Thymus (tissue), 11 donors: ENCODE results near the gene ABHD16B. TPM values are rescaled to one million over a fixed set of nuclear protein-coding genes. Genes with fewer than 3 reads are reported as not detected.
"Not testable (repeated sequence)": the region's sequence is repeated elsewhere in the genome, so short reads cannot be mapped to it uniquely, and the experiment has no call there.

Experiments used
- DNase-seq, 9 donors: peaks; one replicate each; pipeline ENCODE4 v3.0.0-alpha.2; 2013; ENCODE audit warnings: low spot score in 9 of 9, low read depth in 6 of 9, missing footprints in 1 of 9
- H3K27ac ChIP-seq, 2 donors: one replicate each; pipeline ENCODE4 v1.5.1; 2013; ENCODE audit warnings: control low read depth in 1 of 2, low read depth in 1 of 2, low read length in 1 of 2, mild to moderate bottlenecking in 1 of 2, moderate library complexity in 1 of 2
- H3K27me3 ChIP-seq, 2 donors: one replicate each; pipeline ENCODE4 v1.5.1; 2013; ENCODE audit warnings: low read length in 1 of 2; ENCODE audit not compliant: control insufficient read depth in 2 of 2, insufficient read depth in 1 of 2
- H3K36me3 ChIP-seq, 2 donors: one replicate each; pipeline ENCODE4 v1.5.1; 2013; ENCODE audit warnings: low read length in 1 of 2, mild to moderate bottlenecking in 1 of 2, moderate library complexity in 1 of 2; ENCODE audit not compliant: control insufficient read depth in 2 of 2, insufficient read depth in 2 of 2
- H3K4me1 ChIP-seq, 2 donors: one replicate each; pipeline ENCODE4 v1.5.1; 2013; ENCODE audit warnings: low read length in 2 of 2; ENCODE audit not compliant: control insufficient read depth in 2 of 2, insufficient read depth in 2 of 2
- H3K4me3 ChIP-seq, 2 donors: one replicate each; pipeline ENCODE4 v1.5.1; 2013; ENCODE audit warnings: low read length in 2 of 2, control low read depth in 1 of 2, mild to moderate bottlenecking in 1 of 2
- H3K9me3 ChIP-seq, 2 donors: one replicate each; pipeline ENCODE4 v1.5.1; 2013; ENCODE audit warnings: low read length in 1 of 2, mild to moderate bottlenecking in 1 of 2; ENCODE audit not compliant: control insufficient read depth in 2 of 2, insufficient read depth in 1 of 2
- whole genome bisulfite sequencing: extraction: QIAGEN DNeasy Blood & Tissue Kit; methylation state at CpG from one replicate; pipeline ENCODE4 v1.1.7; 2013; 5-methylcytosine and 5-hydroxymethylcytosine counted together
- polyA plus RNA-seq: library from polyadenylated mRNA; stranded (reverse); fragments of 200-250 nt; gene quantifications from one replicate; pipeline ENCODE4 v1.2.3, GENCODE V29; 2013
- total RNA-seq: library from RNA; stranded (reverse); fragments of 120-200 nt; gene quantifications from one replicate; pipeline ENCODE4 v1.2.4, GENCODE V29; 2013
- donor health status: healthy.

The ABHD16B gene
- total and polyA plus RNA-seq, 2 donors = 0.57 TPM; not detected in 1

- Histone ChIP-seq H3K36me3 (peaks cover 58 to 75% of the 10 kb centered on the region in 2 donors), H3K9me3 (peaks cover 0 to 7% of the 10 kb centered on the region in 2 donors), H3K27ac (no peak overlapping the region), H3K4me3 (no peak overlapping the region), H3K27me3 (no peaks in the 10 kb centered on the region), H3K4me1 (no peaks in the 10 kb centered on the region)
- 97% methylated on average over 14 of the region's 14 CpGs for WGBS
- DNase-seq = no peak
Measured at GRCh38 chr20:63878899-63879663, 17.8 kb downstream of the ABHD16B start.

DNA sequence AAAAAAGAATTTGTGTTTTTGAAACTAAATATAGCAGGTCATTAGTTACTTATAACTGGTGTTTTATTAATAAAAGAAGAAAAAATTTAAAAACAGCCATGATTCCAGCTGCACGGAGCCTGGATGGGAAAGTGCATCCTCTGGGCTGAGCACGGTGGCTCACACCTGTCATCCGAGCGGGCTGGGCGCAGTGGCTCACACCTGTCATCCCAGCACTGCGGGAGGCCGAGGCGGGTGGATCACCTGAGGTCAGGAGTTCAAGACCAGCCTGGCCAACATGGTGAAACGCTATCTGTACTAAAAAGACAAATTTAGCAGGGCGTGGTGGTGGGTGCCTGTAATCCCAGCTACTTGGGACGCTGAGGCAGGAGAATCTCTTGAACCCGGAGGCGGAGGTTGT lies 19.6 kb downstream of the ABHD16B start:
- WGBS = 97% methylated on average over 13 of the region's 13 CpGs
- peaks cover 47 to 76% of the 10 kb centered on the region in 2 donors for H3K36me3 ChIP-seq
- not testable (repeated sequence) for H3K9me3 ChIP-seq, H3K4me1 ChIP-seq, H3K27me3 ChIP-seq, H3K27ac ChIP-seq, DNase-seq, H3K4me3 ChIP-seq

DNA sequence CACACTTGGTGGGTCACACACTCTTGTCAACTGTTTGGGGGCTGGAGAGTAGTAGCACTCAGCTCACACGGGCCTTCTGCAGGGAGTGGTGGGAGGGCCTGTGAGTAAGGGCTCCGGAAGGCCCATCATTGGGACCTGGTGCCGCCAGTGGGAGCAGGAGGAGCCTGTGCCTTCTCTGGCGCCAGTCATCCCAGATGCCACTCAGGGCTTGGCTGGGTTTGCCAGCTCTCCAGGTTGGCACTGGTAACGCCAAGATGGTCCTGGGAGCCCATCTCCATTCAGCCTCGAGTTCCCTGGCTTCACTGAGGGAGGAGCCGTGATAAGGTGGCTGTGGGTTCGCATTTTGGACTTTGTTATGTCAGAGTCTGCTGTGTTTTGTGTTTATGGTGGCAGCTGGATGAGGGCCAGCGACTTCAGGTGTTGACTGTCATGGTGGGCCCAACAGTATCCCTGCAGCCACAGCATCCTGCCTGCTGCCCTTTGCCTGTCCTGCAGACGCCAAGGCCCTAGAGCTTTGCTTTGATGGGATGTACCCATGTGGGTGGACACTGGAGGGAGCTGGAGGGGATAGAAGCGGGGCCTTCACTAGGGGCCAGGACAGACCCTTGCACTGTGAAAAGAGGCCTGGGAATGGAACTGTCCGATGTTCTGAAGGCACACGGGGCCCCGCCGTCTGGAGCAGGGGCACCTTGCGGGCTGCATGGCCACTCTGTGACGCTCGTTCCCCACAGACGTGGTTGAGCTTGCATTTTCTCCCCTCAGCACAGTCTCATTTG lies 20.3 kb downstream of the ABHD16B start:
- DNase-seq = no peak
- Histone ChIP-seq H3K27me3 (no peaks in the 10 kb centered on the region), H3K36me3 (peaks cover 40 to 71% of the 10 kb centered on the region in 2 donors), H3K9me3 (peaks cover 0 to 7% of the 10 kb centered on the region in 2 donors), H3K27ac (no peak overlapping the region), H3K4me3 (no peak overlapping the region), H3K4me1 (no peaks in the 10 kb centered on the region)
- WGBS = 97% methylated on average over 19 of the region's 19 CpGs

DNA sequence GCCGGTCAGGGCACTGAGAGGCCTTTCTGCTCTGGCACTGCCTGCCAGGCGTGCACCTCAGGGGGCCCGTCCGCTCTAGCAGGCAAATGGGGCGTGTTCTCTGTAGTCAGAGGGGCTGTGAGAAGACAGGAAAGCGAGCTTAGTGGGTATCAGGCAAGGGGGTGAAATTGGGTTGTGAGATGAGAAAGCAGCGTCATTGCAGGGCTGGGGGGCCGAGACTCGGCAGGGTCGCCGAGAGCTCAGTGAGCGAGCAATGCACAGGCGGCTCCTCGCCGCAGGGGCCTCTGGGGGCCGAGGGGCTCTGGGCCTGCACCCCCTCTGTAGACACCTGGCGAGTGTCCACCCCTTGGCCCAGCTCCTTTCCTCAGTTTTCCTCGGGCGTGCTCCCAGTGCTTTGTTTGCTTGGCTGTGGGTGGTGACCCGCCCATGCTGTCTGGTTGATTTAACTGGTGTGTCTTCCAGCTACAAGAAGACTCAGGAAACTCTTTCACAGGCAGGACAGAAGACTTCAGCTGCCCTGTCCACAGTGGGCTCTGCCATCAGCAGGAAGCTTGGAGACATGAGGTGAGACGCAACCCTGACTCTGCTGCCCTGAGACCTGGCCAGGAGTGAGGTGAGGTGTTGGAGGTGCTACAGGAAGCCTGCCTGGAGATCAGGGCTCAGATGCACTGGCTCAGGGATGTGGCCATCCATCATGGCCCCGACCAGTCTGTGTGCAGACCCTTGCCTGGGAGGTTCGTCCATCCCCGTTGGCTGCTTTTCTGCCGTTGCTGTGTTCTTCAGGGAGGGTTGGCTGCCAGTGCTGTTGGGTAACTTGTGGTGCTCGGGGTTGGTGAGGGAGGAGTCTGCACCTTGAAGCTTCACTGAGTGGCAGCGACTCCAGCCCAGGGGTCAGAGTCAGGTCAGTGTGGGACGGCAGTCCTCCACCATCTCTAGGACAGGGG lies 21.2 kb downstream of the ABHD16B start:
- DNase-seq = no peak
- WGBS = 97% methylated on average over 28 of the region's 28 CpGs
- H3K9me3 ChIP-seq = peaks cover 0 to 7% of the 10 kb centered on the region in 2 donors
- H3K4me3 ChIP-seq = no peak overlapping the region
- no peaks in the 10 kb centered on the region for H3K4me1 ChIP-seq
- no peaks in the 10 kb centered on the region for H3K27me3 ChIP-seq
- H3K36me3 ChIP-seq = peaks cover 42 to 73% of the 10 kb centered on the region in 2 donors
- H3K27ac ChIP-seq = no peak overlapping the region

- Histone ChIP-seq H3K4me1 (no peaks in the 10 kb centered on the region), H3K27ac (no peak overlapping the region), H3K9me3 (peaks cover 0 to 7% of the 10 kb centered on the region in 2 donors), H3K36me3 (peaks cover 42 to 71% of the 10 kb centered on the region in 2 donors), H3K4me3 (no peak overlapping the region), H3K27me3 (no peaks in the 10 kb centered on the region)
- 95% methylated on average over 6 of the region's 6 CpGs for WGBS
- DNase-seq = no peak
Measured at GRCh38 chr20:63883201-63883593, 21.9 kb downstream of the ABHD16B start.

DNA sequence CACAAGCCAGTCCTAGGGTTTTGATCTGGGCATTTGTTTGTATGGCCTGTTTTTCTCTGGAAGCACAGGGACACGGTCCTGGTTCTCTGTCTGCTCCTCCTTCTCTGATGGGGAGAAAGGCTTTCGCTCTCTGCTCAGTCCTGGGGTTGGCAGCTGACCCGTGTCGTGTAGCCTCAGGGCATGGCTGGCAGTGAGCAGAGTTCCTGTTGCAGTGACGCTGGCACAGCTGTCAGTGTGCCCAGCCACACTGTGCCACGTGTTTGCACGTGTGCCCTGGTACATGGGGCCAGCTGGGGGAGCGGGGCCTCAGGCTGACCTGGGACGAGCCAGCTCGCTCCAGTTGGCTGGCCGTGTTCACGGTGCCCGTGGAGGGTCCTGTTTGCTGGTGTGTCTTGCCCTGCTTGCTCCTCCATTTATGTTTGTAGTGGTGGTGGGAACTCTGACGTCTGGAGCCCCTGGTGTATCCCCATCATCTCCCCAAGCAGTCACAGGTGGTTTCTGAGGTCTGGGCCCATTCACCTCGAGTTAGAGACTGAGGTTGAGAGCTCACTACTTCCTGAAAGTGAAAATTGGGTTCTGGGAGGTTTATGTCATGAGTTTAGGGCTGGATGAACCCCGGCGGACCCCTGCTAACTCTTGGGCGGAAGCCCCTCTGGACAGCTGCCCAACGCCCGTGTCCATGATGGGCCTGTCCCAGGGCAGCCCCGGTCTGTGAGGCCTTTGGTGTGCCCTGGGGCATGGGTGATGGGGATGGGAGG lies 23.4 kb downstream of the ABHD16B start:
- Histone ChIP-seq H3K4me3 (no peak overlapping the region), H3K36me3 (peaks cover 45 to 69% of the 10 kb centered on the region in 2 donors), H3K27ac (no peak overlapping the region), H3K27me3 (no peaks in the 10 kb centered on the region), H3K9me3 (no peaks in the 10 kb centered on the region), H3K4me1 (no peaks in the 10 kb centered on the region)
- DNase-seq = no peak
- WGBS = 94% methylated on average over 21 of the region's 21 CpGs

GRCh38 chr20:63885264-63886053 lies 24.2 kb downstream of the ABHD16B start:
- 97% methylated on average over 27 of the region's 27 CpGs for WGBS
- Histone ChIP-seq H3K9me3 (no peaks in the 10 kb centered on the region), H3K4me3 (no peak overlapping the region), H3K4me1 (no peaks in the 10 kb centered on the region), H3K36me3 (peaks cover 53 to 76% of the 10 kb centered on the region in 2 donors), H3K27ac (no peak overlapping the region), H3K27me3 (no peaks in the 10 kb centered on the region)
- no peak for DNase-seq

- Histone ChIP-seq H3K36me3 (peaks cover 58 to 77% of the 10 kb centered on the region in 2 donors), H3K9me3 (no peaks in the 10 kb centered on the region), H3K27me3 (no peaks in the 10 kb centered on the region), H3K27ac (no peak overlapping the region), H3K4me3 (no peak overlapping the region), H3K4me1 (no peaks in the 10 kb centered on the region)
- 99% methylated on average over 14 of the region's 14 CpGs for WGBS
- DNase-seq = no peak
Measured at GRCh38 chr20:63886054-63886419, 24.7 kb downstream of the ABHD16B start.
